Fibroblast of villous mesenchyme (primary cell): ENCODE data around the gene SMCR8. TPM values are rescaled to one million over a fixed set of nuclear protein-coding genes. Genes with fewer than 3 reads are reported as not detected.
"Not testable (repeated sequence)": the region's sequence is repeated elsewhere in the genome, so short reads cannot be mapped to it uniquely, and the experiment has no call there.

ENCODE experiments used
- DNase-seq: peaks from one replicate; pipeline ENCODE4 v3.0.0-alpha.2; 2010; ENCODE audit warnings: low read depth
- H3K4me3 ChIP-seq: 2 replicates; pipeline ENCODE4 v1.5.1; 2011; ENCODE audit warnings: low read depth, mild to moderate bottlenecking, low read length
- total RNA-seq: library from RNA; depleted of rRNA; stranded (reverse); fragments of >200 nt; gene quantifications from 2 replicates; pipeline ENCODE4 v1.2.3, GENCODE V29; 2012
- TF ChIP-seq, protein P1 (sequence below): IDR thresholded peaks from 2 replicates; pipeline ENCODE4 v1.5.1; 2012; ENCODE audit warnings: low read depth, mild to moderate bottlenecking, low read length; ENCODE audit not compliant: insufficient read depth

The SMCR8 gene
- total RNA-seq, 1 donor, result 21.6 TPM

DNA sequence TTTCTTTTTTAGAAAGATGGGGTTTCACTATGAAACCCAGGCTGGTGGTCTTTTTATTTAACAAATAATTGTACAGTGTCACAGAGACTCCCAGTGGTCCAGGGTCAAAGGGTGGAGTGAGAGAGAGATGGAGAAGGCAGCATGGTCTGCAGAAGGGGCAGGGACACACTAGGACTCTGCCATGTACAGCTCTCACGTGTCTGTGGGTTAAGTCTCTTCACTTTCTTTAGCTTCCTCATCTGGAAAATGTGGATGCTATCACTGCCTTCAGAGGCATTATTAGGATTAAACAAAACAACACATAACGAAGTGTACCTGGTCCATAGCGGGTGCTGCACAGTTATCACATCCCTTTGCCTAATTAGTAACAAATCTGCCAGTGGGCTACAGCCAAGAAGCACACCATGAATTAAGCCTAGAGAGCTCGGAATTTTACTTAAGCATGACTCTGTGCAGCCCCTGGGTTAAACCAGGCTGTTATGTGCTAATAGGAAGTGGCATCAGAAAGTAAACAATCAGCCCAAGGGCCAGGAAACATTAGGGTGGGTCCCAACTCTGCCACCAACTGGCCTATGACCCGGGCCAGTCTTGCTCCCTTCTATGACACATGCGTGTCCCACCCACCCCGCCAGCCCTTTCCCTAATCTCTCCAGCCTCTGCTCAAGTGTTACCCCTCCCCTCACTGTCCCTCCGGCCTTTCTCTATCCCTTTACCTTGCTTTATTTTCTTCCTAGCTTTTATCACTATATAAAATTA, 14.2 kb upstream of the SMCR8 start:
- H3K4me3 ChIP-seq, result no peak overlapping the region
- DNase-seq, result no peak
- TF ChIP-seq, protein P1, sequence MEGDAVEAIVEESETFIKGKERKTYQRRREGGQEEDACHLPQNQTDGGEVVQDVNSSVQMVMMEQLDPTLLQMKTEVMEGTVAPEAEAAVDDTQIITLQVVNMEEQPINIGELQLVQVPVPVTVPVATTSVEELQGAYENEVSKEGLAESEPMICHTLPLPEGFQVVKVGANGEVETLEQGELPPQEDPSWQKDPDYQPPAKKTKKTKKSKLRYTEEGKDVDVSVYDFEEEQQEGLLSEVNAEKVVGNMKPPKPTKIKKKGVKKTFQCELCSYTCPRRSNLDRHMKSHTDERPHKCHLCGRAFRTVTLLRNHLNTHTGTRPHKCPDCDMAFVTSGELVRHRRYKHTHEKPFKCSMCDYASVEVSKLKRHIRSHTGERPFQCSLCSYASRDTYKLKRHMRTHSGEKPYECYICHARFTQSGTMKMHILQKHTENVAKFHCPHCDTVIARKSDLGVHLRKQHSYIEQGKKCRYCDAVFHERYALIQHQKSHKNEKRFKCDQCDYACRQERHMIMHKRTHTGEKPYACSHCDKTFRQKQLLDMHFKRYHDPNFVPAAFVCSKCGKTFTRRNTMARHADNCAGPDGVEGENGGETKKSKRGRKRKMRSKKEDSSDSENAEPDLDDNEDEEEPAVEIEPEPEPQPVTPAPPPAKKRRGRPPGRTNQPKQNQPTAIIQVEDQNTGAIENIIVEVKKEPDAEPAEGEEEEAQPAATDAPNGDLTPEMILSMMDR, result no peak

DNA sequence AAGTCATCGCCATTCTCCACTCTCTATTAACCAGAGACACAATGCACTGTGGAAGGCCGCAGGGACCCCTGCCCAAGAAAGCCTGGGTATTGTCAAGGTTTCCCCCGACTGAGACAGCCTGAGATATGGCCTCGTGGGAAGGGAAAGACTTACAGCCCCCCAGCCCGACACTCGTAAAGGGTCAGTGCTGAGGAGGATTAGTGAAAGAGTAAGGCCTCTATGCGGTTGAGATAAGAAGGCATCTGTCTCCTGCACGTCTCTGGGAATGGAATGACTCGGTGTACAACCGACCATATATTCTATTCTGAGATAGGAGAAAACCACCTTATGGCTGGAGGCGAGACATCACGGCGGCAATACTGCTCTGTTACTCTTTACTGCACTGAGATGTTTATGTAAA, 11.9 kb upstream of the SMCR8 start:
- peak; percentile 22 for DNase-seq
- not testable (repeated sequence) for H3K4me3 ChIP-seq

DNA sequence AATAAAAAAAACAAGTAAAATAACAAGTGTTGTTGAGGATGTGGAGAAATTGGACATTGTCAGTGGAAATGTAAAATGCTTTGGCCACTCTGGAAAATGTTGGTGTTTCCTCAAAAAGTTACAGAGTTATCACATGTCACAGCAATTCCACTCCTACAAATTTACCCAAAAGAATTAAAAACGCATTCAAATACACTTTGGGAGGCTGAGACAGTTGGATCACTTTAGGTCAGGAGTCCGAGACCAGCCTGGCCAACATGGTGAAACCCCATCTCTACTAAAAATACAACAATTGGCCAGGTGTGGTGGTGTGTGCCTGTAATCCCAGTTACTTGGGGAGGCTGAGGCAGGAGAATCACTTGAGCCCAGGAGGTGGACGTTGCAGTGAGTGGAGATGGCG, 5.9 kb upstream of the SMCR8 start:
- DNase-seq, result no peak
- TF ChIP-seq, protein P1, result no peak
- no peak overlapping the region for H3K4me3 ChIP-seq

DNA sequence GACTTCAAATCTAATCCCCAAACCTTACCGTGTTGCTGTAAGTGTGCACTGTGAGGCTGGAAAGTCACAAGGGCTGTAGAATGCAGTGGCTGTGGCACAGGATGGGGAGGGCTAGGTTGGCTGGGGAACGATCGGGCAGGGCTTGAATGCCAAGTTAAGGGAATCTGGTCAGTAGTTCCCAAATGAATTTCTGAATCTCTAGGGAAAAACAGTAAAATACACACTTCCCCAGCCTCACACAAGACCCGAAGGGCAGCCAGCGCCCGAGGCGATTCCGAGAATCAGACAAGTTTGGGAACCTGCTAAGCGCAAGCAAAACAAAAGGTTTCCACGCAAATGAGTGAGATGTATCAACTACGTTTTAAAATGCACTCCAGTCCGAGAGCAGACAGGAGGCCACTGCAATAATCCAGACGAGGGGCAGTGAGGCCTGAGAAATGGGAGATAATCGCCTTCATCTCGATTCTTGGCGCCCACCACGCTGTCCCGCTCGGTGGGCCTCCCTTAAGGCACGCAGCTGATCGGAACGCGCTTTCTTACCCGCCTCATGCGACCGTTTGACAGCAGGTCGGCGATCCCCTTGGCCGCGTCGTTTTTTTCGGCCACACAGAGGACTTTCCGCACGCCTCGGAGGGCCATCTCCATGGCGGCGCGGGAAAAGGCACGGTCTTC, 898 bp upstream of the SMCR8 start:
- peak; percentile 27 for DNase-seq
- TF ChIP-seq, protein P1, result no peak
- peak overlapping the region; percentile 94 for H3K4me3 ChIP-seq

DNA sequence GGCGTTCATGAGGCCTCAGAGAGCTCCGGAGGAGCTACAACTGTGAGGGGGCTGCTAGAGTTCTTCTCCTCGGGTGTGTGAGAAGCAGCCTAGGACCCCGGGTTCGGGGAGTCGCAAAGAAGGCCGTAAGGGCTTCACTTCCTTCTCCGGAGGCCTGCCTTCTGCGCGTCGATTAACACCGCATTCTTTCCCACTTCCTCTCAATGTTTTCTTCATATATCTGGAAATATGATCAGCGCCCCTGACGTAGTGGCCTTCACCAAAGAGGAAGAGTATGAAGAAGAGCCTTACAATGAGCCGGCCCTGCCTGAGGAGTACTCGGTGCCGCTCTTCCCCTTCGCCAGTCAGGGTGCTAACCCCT, 449 bp downstream of the SMCR8 start:
- H3K4me3 ChIP-seq, result peak overlapping the region; percentile 94
- TF ChIP-seq, protein P1, result no peak
- DNase-seq, result no peak

DNA sequence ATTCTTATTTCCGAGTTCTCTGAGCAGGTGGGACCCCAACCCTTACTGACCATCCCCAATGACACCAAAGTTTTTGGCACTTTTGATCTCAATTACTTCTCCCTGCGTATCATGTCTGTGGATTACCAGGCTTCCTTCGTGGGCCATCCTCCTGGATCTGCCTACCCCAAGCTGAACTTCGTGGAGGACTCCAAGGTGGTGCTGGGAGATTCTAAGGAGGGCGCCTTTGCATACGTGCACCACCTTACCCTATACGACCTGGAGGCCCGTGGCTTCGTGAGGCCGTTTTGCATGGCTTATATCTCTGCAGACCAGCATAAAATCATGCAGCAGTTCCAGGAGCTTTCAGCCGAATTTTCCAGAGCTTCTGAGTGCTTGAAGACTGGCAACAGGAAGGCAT, 868 bp downstream of the SMCR8 start:
- TF ChIP-seq, protein P1, result no peak
- H3K4me3 ChIP-seq, result peak overlapping the region; percentile 94
- DNase-seq, result no peak

DNA sequence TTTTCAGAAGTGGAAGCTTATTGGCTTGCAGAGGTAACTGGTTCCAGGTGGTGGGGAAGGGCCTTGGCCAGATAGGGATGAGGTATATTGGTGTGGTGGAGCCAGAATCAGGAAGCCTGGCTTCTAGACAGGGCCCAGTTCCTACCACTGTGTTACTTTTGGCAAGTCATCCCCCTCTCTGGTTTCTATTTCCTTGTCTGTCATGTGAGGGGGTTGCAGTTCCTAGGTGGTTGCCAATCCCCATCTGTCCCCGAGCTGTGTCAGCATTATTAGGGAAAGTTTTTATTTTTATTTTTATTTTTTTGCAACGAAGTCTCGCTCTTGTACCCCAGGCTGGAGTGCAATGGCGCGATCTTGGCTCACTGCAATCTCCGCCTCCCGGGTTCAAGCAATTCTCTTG, 3.0 kb downstream of the SMCR8 start:
- DNase-seq, result no peak
- peak overlapping the region; percentile 12 for H3K4me3 ChIP-seq
- TF ChIP-seq, protein P1, result no peak
